ENCODE data around the gene CREB5.

- no peak for TF ChIP-seq ARID4B (CRISPR knock-in tag; IDR thresholded peaks at IDR 0.05; ENCODE audit: borderline replicate concordance)
- no peak for TF ChIP-seq ZNF121 (CRISPR knock-in tag; IDR thresholded peaks at IDR 0.05)
- no peak for TF ChIP-seq ETV6 (CRISPR knock-in tag; IDR thresholded peaks at IDR 0.05)
- no peak for TF ChIP-seq CTCF (IDR thresholded peaks at IDR 0.05)
- no peak for TF ChIP-seq E2F1 (CRISPR knock-in tag; IDR thresholded peaks at IDR 0.05)
- TF ChIP-seq MAX (CRISPR knock-in tag; IDR thresholded peaks at IDR 0.05), result no peak
- no peak for TF ChIP-seq ELF4 (CRISPR knock-in tag; IDR thresholded peaks at IDR 0.05; ENCODE audit: low read depth)
- TF ChIP-seq ESRRA (CRISPR knock-in tag; IDR thresholded peaks at IDR 0.05; ENCODE audit: borderline replicate concordance), result no peak
- no peak for TF ChIP-seq FOXP4 (CRISPR knock-in tag; IDR thresholded peaks at IDR 0.05)
- no peak for TF ChIP-seq E2F4 (CRISPR knock-in tag; IDR thresholded peaks at IDR 0.05; ENCODE audit: borderline replicate concordance, low read depth)
- TF ChIP-seq CREM (CRISPR knock-in tag; IDR thresholded peaks at IDR 0.05), result no peak
- no peak for TF ChIP-seq MXD4 (CRISPR knock-in tag; IDR thresholded peaks at IDR 0.05; ENCODE audit: borderline replicate concordance)
- TF ChIP-seq ATF2 (CRISPR knock-in tag; IDR thresholded peaks at IDR 0.05; ENCODE audit: borderline replicate concordance, low read depth), result no peak
- no peak for TF ChIP-seq USF2 (CRISPR knock-in tag; IDR thresholded peaks at IDR 0.05)
Observed at GRCh38 chr7:28498636-28499035, 86.3 kb downstream of the CREB5 start.
